ENCODE data around the gene AIFM3. TPM values are rescaled to one million over a fixed set of nuclear protein-coding genes. Genes with fewer than 3 reads are reported as not detected.
"Not testable (repeated sequence)": the region's sequence is repeated elsewhere in the genome, so short reads cannot be mapped to it uniquely, and the experiment has no call there.

The AIFM3 gene
- total RNA-seq, 1 donor from 2014 or later, result 0.47 TPM

- Mint-ChIP-seq H3K4me1 (ENCODE audit: low read depth) (peaks cover 10% of the 10 kb centered on the region), H3K4me3 (ENCODE audit: unreplicated experiment) (no peak overlapping the region), H3K9me3 (ENCODE audit: low read depth) (no peaks in the 10 kb centered on the region), H3K27ac (ENCODE audit: unreplicated experiment) (no peak overlapping the region), H3K36me3 (ENCODE audit: low read depth) (peaks cover 8% of the 10 kb centered on the region), H3K27me3 (ENCODE audit: low read depth) (no peaks in the 10 kb centered on the region)
- TF ChIP-seq CTCF (IDR thresholded peaks at IDR 0.05), result no peak
- no peak for DNase-seq (ENCODE audit: low spot score)
These were observed 35.9 kb upstream of the AIFM3 start for GRCh38 chr22:20931126-20931654.

- no peaks in the 10 kb centered on the region for H3K27me3 Mint-ChIP-seq (ENCODE audit: low read depth)
- H3K9me3 Mint-ChIP-seq (ENCODE audit: low read depth), result no peaks in the 10 kb centered on the region
- DNase-seq (ENCODE audit: low spot score), result no peak
- H3K4me3 Mint-ChIP-seq (ENCODE audit: unreplicated experiment), result no peak overlapping the region
- peaks cover 9% of the 10 kb centered on the region for H3K36me3 Mint-ChIP-seq (ENCODE audit: low read depth)
- peaks cover 24% of the 10 kb centered on the region for H3K4me1 Mint-ChIP-seq (ENCODE audit: low read depth)
- no peak overlapping the region for H3K27ac Mint-ChIP-seq (ENCODE audit: unreplicated experiment)
- TF ChIP-seq CTCF (IDR thresholded peaks at IDR 0.05), result no peak
These were observed 33.1 kb upstream of the AIFM3 start for GRCh38 chr22:20933910-20934309.

GRCh38 chr22:20935049-20935448 lies 32.0 kb upstream of the AIFM3 start:
- not testable (repeated sequence) for H3K36me3 Mint-ChIP-seq (ENCODE audit: low read depth); H3K4me3 Mint-ChIP-seq (ENCODE audit: unreplicated experiment); DNase-seq (ENCODE audit: low spot score); H3K9me3 Mint-ChIP-seq (ENCODE audit: low read depth); H3K27me3 Mint-ChIP-seq (ENCODE audit: low read depth); H3K27ac Mint-ChIP-seq (ENCODE audit: unreplicated experiment)
- peaks cover 25% of the 10 kb centered on the region for H3K4me1 Mint-ChIP-seq (ENCODE audit: low read depth)

GRCh38 chr22:20935780-20936539 lies 31.1 kb upstream of the AIFM3 start:
- peak; percentile 4 for DNase-seq (ENCODE audit: low spot score)
- H3K4me3 Mint-ChIP-seq (ENCODE audit: unreplicated experiment); H3K36me3 Mint-ChIP-seq (ENCODE audit: low read depth); H3K27me3 Mint-ChIP-seq (ENCODE audit: low read depth); H3K27ac Mint-ChIP-seq (ENCODE audit: unreplicated experiment); H3K9me3 Mint-ChIP-seq (ENCODE audit: low read depth): not testable (repeated sequence)
- H3K4me1 Mint-ChIP-seq (ENCODE audit: low read depth), result peaks cover 35% of the 10 kb centered on the region

- TF ChIP-seq CTCF (IDR thresholded peaks at IDR 0.05), result no peak
- Mint-ChIP-seq H3K27ac (ENCODE audit: unreplicated experiment) (peak overlapping the region; percentile 27), H3K4me3 (ENCODE audit: unreplicated experiment) (no peak overlapping the region), H3K36me3 (ENCODE audit: low read depth) (peaks cover 9% of the 10 kb centered on the region), H3K27me3 (ENCODE audit: low read depth) (no peaks in the 10 kb centered on the region), H3K4me1 (ENCODE audit: low read depth) (peaks cover 39% of the 10 kb centered on the region), H3K9me3 (ENCODE audit: low read depth) (no peaks in the 10 kb centered on the region)
- peak; percentile 14 for DNase-seq (ENCODE audit: low spot score)
These were observed 29.8 kb upstream of the AIFM3 start for GRCh38 chr22:20937031-20937793.
